GM19452 (cell line): ENCODE data around the gene RAP1B.

Experiments
- ATAC-seq: cut with Tn5 transposase; IDR thresholded peaks from one replicate; pipeline ENCODE4 v1.9.1; 2021; ENCODE audit not compliant: unreplicated experiment

Gene RAP1B

DNA sequence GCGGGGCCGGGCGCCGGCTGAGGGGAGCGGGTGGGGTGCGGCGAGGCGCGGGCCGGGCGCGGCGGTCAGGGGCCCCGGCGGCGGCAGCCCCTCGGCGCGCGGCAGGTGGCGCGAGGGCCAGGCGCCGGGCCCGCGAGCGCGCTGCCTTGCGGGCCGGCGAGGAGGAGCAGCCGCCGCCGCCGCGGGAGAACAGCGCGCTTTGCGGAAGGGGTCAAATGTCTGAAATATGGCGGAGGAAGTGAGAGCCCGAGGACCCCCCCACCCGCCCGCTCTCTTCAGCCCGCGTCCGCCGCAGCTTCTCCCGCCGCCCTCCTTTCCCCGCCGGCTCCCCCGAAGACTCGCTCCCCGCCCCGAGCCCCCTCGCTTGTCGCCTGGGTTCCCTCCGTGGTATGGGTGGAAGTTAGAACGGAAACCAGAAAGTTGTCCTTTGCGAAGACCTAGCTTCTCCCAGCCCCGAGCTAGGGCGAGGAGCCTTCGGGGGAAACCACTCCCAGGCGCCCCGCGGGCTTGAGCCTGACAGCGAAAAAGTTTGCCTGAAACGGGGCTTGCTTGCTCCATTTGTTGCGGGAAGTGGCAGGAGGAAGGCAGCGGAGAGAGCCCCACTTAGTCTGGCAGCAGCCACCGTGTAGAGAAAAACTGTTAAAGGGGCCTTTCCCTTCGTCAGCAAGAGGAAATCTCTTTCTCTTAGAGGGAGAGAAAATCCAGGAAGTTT lies 551 bp downstream of the RAP1B start:
- ATAC-seq, result peak; percentile 38

DNA sequence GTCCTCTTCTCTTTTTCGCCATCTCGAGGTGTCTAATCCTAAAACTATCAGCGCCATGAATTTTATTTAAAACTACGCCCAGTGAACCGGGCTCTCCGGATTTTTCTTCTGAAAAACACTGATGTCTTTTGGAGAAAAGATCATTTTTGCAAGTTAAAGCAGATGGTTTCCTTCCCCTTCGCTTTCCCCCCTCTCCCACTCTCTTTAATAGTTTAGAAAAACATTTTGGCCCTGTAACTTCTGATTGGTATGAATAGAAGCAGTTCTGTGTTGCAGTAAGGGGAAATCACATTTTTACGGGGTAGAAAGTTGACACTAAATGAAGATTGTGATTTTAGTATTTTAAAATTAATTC lies 1.1 kb downstream of the RAP1B start:
- ATAC-seq, result no peak

DNA sequence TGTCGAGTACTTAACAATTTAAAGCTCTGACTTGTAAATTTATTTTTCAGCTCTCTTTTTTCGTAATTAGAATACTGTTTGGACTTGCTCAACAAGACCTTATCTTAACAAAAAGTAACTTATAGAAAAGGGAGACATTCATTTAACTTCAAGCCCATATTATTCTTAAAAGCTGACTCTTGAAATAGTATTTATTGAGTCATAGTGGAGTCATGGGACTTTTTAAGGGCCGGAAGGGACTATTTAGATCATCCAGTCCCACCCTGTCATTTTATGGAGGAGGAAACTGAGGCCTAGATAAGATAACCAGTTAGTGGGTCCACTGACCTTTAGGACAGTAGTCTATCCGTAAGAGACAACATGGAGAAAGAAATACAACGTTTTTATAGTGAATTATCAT lies 1.5 kb downstream of the RAP1B start:
- no peak for ATAC-seq

DNA sequence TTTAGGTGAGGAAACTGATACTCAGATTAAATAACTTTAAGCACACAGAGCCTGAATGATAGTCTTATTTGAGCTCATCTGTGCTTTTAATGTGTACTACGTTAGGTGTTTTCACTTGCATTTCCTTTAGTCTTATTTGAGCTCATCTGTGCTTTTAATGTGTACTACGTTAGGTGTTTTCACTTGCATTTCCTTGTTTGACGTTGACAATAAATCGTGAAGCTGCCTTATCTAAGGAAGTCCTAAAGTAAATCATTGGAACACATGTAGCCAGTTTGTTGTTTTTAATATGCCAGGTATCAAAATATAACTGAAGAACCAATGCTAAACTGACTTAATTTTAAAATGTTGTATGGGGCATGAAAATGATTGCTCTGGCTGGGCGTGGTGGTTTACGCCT lies 2.0 kb downstream of the RAP1B start:
- no peak for ATAC-seq

DNA sequence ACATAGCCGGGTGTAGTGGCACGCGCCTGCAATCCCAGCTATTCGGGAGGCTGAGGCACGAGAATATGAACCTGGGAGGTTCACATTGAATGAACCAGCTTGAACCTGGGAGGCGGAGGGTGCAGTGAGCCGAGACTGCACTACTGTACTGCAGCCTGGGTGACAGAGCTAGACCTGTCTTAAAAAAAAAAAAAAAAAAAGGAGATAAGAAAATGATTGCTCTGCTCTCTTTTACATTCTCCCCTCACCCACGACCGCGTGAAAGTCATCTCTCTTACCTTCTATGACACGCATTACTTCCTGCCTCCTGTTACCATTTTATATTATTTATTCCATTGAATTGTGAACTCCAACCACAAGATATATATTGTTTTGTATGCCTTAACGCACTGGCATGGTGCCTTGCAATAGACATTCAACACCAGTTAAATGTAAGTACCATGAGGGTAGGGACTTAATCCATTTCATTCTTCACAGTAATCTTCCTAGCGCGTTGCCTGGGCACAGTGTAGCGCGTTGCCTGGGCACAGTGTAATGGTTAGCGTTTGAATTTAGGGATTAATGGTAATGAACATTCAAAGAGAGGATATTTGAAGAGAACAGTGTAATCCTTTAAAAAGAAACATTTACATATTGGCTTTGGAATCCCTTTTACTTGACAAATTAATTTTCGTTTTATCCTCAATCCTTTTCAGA lies 2.7 kb downstream of the RAP1B start:
- no peak for ATAC-seq

DNA sequence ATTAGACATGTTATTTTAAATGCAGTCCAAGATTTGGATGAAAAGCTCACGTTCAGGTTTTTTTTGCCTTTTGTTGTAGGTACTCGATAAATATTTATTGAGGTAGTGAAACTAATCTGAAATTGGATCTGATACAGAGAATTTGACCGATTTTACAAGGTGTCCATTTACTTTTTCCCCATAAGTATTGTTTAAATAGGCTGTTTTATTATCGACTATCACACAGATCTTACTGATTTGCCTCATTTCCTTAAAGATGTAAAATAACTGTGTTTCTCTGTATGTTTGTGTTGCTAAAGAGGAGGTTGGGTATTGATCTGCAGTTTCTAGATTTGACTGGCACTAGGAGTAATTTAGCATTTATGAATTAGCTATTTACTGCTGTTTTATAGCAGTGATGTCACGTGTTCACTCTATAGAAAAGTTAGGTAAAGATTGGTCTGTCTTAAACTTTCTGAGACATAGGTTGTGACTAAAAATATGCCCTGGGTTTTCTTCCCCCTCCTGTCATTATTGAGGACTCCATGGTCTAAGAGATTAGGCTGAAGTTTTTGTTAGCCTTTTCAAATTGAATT lies 3.5 kb downstream of the RAP1B start:
- ATAC-seq, result no peak

DNA sequence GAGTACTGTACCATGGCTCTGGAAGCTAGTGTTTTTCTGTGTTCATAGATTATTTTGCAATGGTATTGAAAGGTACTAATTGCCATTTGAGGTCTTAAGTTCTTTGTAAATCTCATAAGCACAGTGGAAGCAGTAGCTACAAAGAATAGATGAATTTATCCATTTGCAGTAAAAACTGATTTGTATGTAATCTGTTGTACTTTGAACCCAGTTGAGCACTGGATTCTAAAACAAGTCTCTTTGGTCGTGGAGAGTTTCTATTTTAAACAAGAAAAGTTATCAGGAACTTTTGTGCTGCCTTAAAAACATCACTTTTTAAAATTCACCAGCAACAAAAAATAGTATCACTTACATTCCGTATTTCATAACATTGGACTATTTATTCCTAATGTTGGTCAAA lies 4.1 kb downstream of the RAP1B start:
- ATAC-seq, result no peak

DNA sequence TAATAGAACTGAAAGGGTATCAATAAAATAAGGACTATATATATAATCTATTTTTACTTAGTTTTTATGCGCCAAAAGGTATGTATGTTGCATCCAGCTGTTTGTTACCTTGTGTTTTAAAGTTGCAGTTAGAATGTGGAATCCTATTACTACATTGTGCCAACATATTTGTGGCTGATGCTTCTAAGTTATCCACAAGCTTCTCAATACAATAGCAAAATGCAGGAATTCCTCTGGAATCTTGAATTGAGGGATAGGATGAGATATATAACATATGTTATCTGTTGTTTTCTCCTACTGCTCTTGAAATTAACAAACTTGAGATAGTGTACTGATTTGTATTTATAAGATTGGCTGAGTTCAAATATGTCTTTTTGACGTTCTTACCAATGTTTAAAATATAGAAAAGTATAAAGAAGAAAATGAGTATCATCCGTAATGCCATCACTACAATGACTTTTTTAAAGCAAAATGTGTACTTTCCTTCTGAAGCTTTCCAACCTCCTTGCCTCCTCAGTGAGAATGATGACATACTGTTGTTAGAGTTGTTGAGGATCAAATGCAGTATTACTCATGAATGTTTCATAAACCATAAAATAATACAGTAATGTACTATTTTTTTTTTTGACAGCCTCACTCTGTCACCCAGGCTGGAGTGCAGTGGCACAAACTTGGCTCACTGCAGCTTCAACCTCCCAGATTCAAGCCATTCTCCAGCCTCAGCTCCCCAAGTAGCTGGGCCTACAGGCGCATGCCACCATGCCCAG lies 6.6 kb downstream of the RAP1B start:
- no peak for ATAC-seq

DNA sequence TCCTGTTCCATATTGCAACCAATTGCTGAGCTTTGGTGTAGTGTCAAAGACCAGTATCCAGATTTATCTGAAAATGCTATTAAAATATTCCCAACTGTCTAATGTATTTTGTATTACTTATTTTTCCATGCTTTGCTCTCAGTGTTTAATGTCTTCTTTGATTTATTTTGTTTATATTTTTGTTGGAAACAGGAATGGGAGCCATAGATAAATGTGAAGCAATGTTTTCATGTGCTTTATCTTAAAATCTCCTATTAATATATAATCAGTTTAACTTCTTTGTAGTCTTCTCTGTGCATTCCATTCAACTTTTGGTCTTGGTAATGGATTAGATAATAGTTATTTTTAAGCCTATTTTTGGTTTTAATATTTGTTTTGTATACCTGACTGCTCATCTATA lies 8.8 kb downstream of the RAP1B start:
- ATAC-seq, result no peak

DNA sequence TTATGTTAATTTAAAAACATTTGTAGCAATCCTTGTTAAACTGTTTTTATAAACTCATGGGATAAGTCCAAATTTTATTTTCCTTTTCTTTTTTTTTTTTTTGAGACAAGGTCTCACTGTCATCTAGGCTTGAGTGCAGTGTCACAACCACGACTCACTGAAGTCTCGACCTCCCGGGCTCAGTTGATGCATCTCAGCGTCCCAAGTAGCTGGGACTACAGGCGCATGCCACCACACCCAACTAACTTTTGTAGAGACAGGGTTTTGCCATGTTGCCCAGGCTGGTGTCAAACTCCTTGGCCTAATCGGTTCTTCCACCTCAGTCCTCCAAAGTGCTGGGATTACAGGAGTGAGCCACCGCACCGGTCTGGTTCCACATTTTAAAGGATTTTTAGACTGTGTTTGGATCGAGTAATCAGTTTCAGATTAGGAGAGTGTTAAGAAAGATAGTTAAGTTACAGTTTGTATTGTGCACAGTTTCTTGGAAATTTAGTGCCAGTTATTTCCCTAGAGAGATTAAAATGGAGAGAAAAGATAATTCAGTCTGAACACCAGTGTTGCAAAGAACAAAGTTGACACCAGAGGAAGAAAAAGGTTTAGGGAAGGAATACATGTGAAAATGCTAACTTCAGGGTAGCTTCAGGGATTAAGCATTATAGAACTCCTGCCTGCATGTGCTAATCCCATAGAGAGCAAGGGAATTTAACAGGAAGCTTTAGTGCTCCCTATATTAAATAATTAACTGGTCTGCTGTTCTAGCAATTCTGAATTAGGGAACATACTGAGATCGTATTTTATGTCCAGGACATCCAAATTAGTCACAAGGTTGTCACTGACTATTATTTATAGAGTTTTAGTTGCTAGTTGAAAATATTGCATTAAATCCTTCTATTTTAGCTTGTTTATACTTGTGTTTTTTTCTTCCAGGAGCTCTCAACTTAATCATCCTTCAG lies 10.1 kb downstream of the RAP1B start:
- ATAC-seq, result no peak

DNA sequence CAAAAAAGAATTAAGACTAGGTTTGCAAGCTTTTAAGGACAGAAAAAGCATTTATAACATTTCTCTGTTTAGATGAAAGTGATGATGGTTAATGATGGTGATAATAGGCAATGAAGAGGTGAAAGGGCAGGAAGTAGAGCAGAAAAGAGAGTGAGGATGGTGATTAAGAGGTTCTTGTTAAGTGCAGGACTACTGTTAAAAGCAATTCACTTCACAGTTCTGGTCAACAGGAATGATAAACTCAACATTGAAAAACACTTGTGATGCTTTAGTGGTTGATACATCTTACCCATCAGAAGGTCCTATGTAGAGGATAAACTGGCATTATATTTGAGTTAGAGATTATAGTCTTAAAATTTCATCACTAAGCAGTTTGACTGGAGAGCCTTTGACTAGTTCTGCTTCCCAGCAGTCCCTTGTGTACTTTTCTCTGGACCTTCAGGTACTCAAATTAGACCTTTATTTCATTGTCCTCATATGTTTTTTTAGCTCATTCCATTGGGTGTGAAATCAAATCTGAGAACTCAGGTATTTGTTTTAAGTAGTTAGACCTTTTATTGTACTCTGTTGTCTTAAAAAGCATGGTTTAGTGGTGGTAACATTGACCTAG lies 10.9 kb downstream of the RAP1B start:
- no peak for ATAC-seq

DNA sequence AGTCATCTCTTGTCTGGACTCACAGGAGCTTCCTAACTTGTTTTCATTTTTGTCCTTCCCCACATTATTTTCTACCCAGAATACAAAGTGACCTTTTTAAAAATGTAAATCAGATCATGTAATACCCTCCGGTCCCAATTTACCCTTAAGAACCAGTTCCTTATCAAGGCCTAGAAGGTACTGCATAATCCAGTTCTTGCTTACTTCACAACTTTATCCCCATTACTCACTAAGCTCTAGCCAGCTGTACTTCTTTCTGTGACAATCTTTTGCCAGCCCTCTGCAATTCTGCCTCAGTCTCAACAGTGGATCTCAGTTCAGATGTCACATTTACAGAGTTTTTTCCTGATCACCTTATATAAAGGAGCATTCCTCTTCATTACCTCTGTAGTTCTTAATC lies 11.6 kb downstream of the RAP1B start:
- no peak for ATAC-seq

DNA sequence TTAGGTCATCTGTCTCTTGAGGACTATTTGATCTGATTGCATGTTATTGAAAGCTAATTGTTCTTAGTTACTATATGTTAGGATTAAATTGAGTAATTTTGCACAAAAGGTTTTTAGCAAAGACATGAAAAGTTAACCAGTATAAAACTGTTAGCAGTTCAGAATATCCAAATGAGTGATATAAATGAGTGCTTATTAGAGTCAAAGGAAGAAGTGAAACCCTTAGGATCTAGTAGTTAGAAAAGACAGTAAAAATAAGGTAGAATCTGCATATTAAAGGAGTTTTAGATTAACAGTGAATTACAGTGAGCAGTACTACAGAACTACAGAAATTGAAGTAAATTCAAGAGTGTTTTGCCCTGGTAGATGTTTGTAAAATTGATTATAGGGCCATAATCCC lies 12.4 kb downstream of the RAP1B start:
- ATAC-seq, result no peak

DNA sequence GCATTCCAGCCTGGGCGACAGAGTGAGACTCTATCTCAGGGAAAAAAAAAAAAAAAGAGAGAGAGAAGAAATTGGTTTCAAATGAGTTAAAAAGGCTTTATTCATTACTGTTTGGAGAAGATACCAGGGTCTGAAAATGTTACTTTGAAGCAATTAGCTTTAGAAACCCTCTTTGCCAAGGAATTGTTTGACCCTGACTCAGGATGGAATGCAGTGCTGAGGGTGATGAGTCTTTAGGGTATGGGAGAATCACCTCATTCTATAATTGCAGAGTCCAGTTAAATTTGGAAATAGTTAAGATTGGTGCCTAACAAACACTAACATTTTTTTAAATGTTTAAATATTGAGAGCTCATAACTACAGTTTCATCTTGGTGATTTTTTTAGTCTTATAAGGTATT lies 13.3 kb downstream of the RAP1B start:
- no peak for ATAC-seq

DNA sequence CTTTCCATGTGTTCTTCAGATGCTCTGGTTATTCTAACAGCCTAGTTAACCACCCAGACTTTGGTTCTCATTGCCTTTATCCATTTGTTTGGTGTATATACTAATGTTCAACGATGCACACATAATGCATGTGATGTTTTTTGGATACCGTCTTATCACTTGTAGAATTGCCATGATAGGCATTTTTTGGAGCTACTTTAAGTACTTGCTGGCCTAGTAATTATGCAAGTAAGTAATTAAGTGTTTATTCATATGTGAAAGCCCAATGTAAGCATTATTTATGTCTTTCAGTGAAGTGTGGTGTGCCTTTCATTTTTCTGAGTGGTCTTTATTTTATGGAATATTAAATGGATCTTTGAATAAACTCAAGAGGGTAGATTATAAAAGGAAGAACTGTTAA lies 14.2 kb downstream of the RAP1B start:
- ATAC-seq, result no peak

DNA sequence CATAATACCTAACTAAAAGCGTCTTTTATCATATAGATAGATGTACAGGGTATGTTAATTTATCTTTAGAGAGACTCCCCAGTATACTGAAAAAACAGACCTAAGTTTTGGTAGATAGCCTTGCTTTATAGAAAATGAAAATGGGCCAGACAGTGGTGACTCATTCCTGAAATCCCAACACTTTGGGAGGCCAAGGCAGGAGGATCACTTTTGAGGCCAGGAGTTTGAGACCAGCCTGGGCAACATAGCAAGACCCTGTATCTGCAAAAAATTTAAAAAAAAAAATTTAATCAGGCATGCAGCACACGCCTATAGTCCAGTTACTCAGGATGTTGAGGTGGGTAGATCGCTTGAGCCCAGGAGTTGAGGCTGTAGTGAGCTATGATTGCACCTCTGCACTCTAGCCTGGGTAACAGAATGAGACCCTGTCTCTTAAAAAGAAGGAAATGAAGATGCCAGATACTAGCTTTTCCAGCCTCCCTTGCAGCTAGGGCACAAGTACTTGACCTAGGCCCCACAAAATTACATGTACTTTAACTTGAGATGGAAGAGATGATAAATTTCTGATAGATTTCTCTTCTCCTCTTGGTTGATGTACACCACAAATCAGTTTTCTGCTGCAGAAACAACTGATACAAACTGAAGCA lies 17.1 kb downstream of the RAP1B start:
- no peak for ATAC-seq

DNA sequence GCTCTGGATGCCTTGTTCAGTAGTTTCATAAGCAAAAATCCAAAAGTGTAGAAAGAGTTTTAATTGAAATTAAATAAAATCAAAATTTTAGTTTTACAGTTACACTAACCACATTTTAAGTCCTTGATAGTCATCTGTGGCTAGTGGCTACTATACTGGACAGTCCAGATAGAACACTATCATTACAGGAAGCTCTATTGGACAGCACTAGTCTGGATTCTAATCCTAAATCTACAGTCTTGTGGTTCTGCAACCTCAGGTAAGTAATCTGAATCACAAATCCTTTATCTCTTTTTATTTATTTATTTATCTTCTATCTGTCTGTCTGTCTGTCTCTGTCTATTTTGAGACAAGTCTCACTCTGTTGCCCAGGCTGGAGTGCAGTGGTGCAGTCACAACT lies 18.0 kb downstream of the RAP1B start:
- ATAC-seq, result no peak

DNA sequence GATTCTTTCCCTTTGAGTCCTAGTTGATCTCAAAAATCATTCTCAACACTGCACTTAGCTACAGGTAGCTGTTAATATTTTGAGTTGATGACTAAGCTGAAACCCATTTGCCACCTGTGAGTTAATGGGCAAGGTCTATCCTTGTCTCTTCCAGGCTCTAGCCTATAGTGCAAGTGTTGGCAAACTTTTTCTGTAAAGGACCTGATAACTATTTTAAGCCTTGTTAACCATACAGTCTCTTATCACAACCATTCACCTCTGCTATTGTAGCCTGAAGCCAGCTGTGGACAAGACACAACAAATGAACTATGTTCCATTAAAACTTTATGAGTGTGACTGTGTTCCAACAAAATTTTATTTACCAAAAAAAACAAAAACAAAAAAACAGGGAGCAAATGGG lies 19.4 kb downstream of the RAP1B start:
- ATAC-seq, result no peak

DNA sequence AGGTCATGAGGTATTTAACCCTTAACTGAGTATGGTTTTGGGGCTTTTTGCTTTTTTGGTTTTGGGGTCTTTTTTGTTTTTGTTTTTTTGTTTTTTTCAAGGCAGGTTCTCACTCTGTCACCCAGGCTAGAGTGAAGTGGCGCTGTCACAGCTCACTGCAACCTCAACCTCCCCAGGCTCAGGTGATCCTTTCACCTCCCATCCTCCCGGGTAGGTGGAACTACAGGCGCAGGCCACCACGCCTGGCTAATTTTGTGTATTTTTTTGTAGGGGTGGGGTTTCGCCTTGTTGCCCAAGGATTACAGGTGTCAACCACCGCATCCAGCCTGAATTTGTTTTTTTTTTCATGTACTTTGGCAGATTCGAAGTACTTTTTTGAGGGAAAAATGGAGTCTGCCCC lies 19.9 kb downstream of the RAP1B start:
- ATAC-seq, result no peak

DNA sequence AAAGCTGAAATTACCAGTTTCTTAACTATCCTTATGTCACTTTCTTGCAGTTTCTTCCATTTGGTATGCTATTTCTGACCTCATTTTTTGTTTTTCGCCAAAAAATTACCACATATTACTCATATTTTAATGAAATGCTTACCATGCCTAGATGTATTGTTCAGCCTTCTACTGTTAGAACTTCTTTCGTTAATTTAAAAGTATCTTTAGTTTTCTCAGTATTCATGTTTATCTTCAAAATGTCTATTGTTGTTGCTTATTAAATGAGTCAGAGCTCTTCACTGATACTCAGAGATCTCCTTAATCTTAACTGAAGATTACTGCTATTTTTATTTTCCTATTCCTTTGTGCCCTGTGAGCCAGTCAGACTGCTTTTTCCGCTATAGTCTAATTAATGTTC lies 20.5 kb downstream of the RAP1B start:
- no peak for ATAC-seq
